SK-N-SH treated with all-trans-retinoic acid at 6 μM for 48 hours (cell line): Measurements from ENCODE around the gene QKI.

ENCODE experiments used
- ARNTL ChIP-seq: fragments of 450-650 bp; formaldehyde crosslinking; IDR thresholded peaks from 2 replicates; pipeline ENCODE4 v1.5.0; 2020; ENCODE audit warnings: low read depth, mild to moderate bottlenecking, moderate library complexity, borderline replicate concordance
- ISL1 ChIP-seq: fragments of 250-450 bp; sonication (Bioruptor Pico); IDR thresholded peaks from 2 replicates; pipeline ENCODE4 v2.1.2; 2022; ENCODE audit warnings: mild to moderate bottlenecking, moderate library complexity
- OSR1 ChIP-seq: fragments of 250-450 bp; sonication (Bioruptor Pico); IDR thresholded peaks from 2 replicates; pipeline ENCODE4 v1.8.0; 2022; ENCODE audit warnings: moderate library complexity, mild to moderate bottlenecking, inconsistent platforms
- PATZ1 ChIP-seq: fragments of 250-450 bp; sonication (Bioruptor Pico); IDR thresholded peaks from 2 replicates; pipeline ENCODE4 v1.8.0; 2020; ENCODE audit warnings: mild to moderate bottlenecking, moderate library complexity, borderline replicate concordance
- RARB ChIP-seq: fragments of 250-450 bp; sonication (Bioruptor Pico); IDR thresholded peaks from 2 replicates; pipeline ENCODE4 v1.8.0; 2021; ENCODE audit warnings: mild to moderate bottlenecking, moderate library complexity
- SNAI2 ChIP-seq: fragments of 250-450 bp; sonication (Bioruptor Pico); IDR thresholded peaks from 2 replicates; pipeline ENCODE4 v1.5.0; 2020; ENCODE audit warnings: mild to moderate bottlenecking, moderate library complexity
- TCF4 ChIP-seq: fragments of 250-450 bp; sonication (Bioruptor Pico); IDR thresholded peaks from 2 replicates; pipeline ENCODE4 v1.8.0; 2021; ENCODE audit warnings: mild to moderate bottlenecking, moderate library complexity, borderline replicate concordance
- ZC3H10 ChIP-seq: fragments of 250-450 bp; sonication (Bioruptor Pico); IDR thresholded peaks from 2 replicates; pipeline ENCODE4 v1.5.1; 2021; ENCODE audit warnings: mild to moderate bottlenecking, moderate library complexity
- ZFP3 ChIP-seq: fragments of 250-450 bp; sonication (Bioruptor Pico); IDR thresholded peaks from 2 replicates; pipeline ENCODE4 v1.5.0; 2020; ENCODE audit warnings: mild to moderate bottlenecking, moderate library complexity
- TF ChIP-seq, protein P1 (sequence below): fragments of 250-450 bp; sonication (Bioruptor Pico); IDR thresholded peaks from 2 replicates; pipeline ENCODE4 v1.5.1; 2020; ENCODE audit warnings: low read depth, mild to moderate bottlenecking, moderate library complexity

DNA sequence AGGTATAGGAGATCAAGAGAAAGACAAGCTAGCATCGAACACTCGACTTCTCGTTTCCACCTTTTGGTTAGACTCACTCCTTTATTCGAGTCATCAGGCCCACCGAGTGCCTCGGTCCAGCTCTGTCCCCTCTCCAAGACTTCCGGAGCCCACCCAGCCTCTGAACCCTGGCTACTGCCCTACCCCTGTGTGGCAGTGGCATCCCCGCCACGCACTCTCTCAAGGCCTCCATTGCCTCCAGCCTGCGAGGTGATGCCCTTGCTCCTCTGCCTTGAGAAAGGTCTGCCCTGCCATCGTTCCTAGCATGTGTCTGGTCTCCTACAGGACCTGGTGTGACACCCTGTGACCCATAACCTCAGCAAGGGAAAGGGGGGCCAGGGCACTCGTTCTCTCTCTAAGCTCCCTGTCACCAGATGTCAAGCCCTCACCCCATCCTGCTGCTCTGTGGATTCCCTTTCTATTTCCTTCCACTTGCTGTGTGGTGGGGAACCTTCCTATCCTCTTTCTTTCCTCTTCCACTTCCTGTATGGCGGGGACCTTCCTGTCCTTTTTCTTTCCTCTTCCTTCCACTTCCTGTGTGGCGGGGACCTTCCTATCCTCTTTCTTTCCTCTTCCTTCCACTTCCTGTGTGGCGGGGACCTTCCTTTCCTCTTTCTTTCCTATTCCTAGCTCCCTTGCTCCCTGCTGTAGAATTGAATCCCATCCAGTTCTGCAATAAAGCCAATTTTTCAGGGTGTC is 44.7 kb upstream of the QKI start:
- TF ChIP-seq PATZ1 (CRISPR knock-in tag) (no peak), RARB (CRISPR knock-in tag) (no peak), ZFP3 (CRISPR knock-in tag) (no peak), OSR1 (no peak), SNAI2 (CRISPR knock-in tag) (no peak), ZC3H10 (CRISPR knock-in tag) (no peak), ARNTL (CRISPR knock-in tag) (no peak), TCF4 (no peak), ISL1 (CRISPR knock-in tag) (no peak)
- TF ChIP-seq, protein P1, sequence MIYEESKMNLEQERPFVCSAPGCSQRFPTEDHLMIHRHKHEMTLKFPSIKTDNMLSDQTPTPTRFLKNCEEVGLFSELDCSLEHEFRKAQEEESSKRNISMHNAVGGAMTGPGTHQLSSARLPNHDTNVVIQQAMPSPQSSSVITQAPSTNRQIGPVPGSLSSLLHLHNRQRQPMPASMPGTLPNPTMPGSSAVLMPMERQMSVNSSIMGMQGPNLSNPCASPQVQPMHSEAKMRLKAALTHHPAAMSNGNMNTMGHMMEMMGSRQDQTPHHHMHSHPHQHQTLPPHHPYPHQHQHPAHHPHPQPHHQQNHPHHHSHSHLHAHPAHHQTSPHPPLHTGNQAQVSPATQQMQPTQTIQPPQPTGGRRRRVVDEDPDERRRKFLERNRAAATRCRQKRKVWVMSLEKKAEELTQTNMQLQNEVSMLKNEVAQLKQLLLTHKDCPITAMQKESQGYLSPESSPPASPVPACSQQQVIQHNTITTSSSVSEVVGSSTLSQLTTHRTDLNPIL, result no peak
